Mucosa of stomach (tissue), 1 donor: ENCODE results near the gene TLN1.

Source experiments
- H3K27me3 ChIP-seq: one replicate; pipeline ENCODE4 v1.7.0; 2013; ENCODE audit warnings: mild to moderate bottlenecking, low read length; ENCODE audit not compliant: control insufficient read depth, insufficient read depth
- H3K36me3 ChIP-seq: one replicate; pipeline ENCODE4 v1.7.0; 2013; ENCODE audit warnings: low read length; ENCODE audit not compliant: control insufficient read depth, insufficient read depth
- H3K4me1 ChIP-seq: one replicate; pipeline ENCODE4 v1.7.0; 2013; ENCODE audit warnings: mild to moderate bottlenecking, low read length; ENCODE audit not compliant: control insufficient read depth, insufficient read depth
- H3K4me3 ChIP-seq: one replicate; pipeline ENCODE4 v1.7.0; 2013; ENCODE audit warnings: low read length
- H3K9ac ChIP-seq: one replicate; pipeline ENCODE4 v1.7.0; 2013; ENCODE audit warnings: mild to moderate bottlenecking, low read length, moderate library complexity
- H3K9me3 ChIP-seq: one replicate; pipeline ENCODE4 v1.7.0; 2013; ENCODE audit warnings: mild to moderate bottlenecking, low read length, moderate library complexity; ENCODE audit not compliant: control insufficient read depth
- donor health status: Pancreatic carcinoma.

Gene TLN1

DNA sequence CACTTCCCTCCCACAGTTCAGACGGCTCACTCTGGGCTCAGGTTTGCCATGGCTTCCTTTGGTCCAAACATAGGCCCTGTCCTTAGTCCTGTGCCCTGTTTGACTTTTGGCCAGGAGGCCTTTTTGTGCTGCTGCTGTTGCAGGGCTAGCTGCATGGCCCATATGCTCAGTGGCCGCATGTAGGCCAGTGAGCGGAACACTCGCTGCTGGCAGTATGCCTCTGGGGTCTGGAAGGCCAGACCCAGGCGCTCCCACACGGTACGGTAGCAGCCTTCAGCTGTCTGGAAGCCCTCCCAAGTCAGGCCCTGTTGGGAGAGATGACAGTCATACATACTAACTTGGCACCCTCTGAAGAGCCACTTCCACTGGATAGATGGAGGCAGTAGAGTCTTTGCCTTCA is 5.1 kb upstream of the TLN1 start:
- H3K9me3 ChIP-seq = no peaks in the 10 kb centered on the region
- H3K27me3 ChIP-seq = no peaks in the 10 kb centered on the region
- no peak overlapping the region for H3K4me3 ChIP-seq
- H3K4me1 ChIP-seq = peaks cover 14% of the 10 kb centered on the region
- H3K9ac ChIP-seq = no peak overlapping the region
- peaks cover 33% of the 10 kb centered on the region for H3K36me3 ChIP-seq

DNA sequence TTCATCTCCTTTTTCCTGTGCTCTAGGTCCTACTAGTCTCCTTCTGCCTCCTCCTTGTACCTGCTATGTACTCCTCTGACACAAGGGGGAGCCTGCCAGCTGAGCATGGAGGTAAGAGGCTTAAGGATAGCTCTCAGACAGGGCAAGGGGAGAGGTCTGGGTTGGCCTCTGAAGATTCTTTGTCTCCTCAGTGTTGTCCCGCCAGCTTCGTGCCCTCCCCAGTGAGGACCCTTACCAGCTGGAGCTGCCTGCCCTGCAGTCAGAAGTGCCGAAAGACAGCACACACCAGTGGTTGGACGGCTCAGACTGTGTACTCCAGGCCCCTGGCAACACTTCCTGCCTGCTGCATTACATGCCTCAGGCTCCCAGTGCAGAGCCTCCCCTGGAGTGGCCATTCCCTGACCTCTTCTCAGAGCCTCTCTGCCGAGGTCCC is 4.2 kb upstream of the TLN1 start:
- no peak overlapping the region for H3K9ac ChIP-seq
- no peaks in the 10 kb centered on the region for H3K9me3 ChIP-seq
- H3K4me1 ChIP-seq = peaks cover 14% of the 10 kb centered on the region
- H3K27me3 ChIP-seq = no peaks in the 10 kb centered on the region
- no peak overlapping the region for H3K4me3 ChIP-seq
- H3K36me3 ChIP-seq = peaks cover 29% of the 10 kb centered on the region

- Histone ChIP-seq H3K9me3 (no peaks in the 10 kb centered on the region), H3K27me3 (no peaks in the 10 kb centered on the region), H3K36me3 (peaks cover 25% of the 10 kb centered on the region), H3K4me1 (peaks cover 34% of the 10 kb centered on the region), H3K9ac (no peak overlapping the region), H3K4me3 (no peak overlapping the region)
These were observed 2.1 kb upstream of the TLN1 start for GRCh38 chr9:35734096-35734495.

DNA sequence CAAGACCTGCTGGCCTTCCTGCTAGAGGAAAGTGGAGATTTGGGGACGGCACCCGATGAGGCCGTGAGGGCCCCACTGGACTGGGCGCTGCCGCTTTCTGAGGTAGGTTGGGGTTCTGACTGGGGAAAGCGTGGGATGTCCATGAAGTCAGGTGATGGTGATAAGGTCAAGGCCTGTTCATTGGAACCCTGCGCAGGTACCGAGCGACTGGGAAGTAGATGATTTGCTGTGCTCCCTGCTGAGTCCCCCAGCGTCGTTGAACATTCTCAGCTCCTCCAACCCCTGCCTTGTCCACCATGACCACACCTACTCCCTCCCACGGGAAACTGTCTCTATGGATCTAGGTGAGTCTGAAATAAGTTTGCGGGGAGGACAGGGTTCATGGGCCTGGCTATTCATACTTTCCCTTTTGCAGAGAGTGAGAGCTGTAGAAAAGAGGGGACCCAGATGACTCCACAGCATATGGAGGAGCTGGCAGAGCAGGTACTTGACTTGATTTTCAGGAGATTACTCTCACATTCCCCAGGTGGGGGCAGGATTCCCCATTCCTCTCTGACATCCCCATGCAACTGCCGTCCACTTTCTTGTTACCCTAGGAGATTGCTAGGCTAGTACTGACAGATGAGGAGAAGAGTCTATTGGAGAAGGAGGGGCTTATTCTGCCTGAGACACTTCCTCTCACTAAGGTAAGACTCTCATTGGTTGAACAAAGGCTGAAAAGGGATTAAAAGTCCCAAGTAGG is 976 bp upstream of the TLN1 start:
- Histone ChIP-seq H3K9me3 (no peaks in the 10 kb centered on the region), H3K36me3 (peaks cover 17% of the 10 kb centered on the region), H3K27me3 (no peaks in the 10 kb centered on the region), H3K4me1 (peaks cover 42% of the 10 kb centered on the region), H3K4me3 (peak overlapping the region; percentile 91), H3K9ac (peak overlapping the region; percentile 77)

DNA sequence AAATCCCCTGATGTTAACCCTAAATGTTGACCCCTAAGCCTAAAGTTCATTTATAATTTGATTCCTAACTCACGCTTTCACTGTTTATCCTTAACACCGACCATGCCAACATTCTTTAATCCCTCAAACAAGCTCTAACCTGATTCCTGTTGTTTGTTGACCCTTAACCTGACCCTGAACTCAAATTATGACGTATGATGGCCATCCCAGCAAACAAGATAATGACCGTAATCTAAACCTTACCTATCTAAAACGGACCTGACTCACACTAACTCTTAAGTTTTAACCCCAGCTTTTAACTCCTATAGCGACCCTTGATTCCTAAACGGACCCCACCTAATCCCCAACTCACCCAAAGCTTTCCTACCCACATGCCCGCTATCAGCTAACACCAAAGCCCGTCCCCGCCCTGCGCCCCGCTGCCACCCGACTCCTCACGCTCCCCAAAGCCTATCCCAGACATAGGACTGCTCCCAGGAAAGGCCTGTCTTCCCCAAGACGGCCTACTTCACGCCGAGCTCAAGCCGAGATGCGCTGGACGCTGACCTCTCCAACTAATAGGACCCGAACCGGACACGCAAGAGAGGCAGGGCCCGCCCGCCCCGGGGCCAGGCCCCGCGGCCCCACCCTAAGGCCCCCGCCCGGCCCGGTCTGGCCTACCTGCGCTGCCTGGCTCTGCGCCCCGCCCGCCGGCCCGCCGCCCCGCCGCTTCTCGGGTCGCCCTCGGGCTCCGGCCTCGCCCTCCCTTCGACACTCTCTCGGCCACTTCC is 395 bp downstream of the TLN1 start:
- Histone ChIP-seq H3K4me3 (peak overlapping the region; percentile 52), H3K9ac (peak overlapping the region; percentile 77), H3K36me3 (peaks cover 5% of the 10 kb centered on the region), H3K9me3 (no peaks in the 10 kb centered on the region), H3K4me1 (peaks cover 54% of the 10 kb centered on the region), H3K27me3 (no peaks in the 10 kb centered on the region)

DNA sequence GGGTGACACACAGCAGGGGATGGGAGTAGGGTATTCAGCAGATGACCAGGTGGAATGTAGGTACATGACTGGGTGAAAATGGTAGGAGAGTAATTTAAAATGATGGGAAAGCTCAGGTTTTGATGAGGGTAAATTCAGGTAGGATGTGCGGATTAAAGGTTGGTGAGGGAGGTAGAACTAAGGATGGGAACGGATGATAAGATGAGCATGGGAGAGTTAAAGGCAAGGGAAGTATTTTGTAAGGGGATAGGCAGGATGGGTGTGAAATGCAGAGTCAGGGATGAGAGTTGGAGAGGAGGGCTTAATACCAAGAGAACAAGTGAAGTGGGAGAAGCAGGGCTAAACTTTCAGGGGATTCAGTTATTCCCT is 1.5 kb downstream of the TLN1 start:
- Histone ChIP-seq H3K36me3 (peaks cover 3% of the 10 kb centered on the region), H3K4me1 (peaks cover 58% of the 10 kb centered on the region), H3K4me3 (peak overlapping the region; percentile 27), H3K9ac (peak overlapping the region; percentile 77), H3K9me3 (no peaks in the 10 kb centered on the region), H3K27me3 (no peaks in the 10 kb centered on the region)

DNA sequence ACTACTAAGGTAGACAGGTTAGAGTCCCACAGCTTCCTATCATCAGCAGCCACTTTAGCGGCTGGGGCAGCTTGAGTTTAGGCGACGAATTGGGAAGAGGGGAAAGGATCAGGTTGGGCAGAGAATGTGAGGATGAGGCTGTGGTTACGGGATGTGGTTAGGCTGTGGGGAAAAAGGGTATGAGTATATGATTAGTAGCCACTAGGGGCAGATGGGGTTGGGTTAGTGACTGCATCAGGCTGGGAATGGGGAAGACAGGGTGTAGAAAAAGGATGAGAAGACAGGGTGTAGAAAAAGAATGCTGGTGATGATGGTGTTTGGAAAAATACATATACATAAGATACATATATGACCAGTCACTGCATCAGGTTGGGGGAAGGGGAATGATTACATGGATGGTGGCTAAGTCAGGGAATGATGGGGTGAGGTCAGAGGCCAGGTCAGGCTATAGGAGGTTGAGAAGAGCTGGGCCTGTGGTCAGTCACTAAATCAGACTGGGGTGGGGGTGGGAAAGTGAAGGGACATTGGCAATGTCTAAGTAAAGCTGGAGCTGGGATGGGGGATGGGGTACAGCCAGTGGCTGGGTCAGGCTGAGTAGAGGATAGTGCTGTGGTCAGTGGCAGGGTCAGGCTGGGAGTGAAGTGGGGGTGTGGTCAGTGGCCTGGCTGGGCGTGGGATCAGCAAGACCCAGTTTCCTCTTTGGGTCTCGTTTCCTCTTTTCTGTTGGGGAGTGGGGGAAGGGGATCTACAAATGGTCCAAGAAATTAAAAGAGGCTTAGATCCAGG is 2.1 kb downstream of the TLN1 start:
- peaks cover 6% of the 10 kb centered on the region for H3K36me3 ChIP-seq
- peaks cover 58% of the 10 kb centered on the region for H3K4me1 ChIP-seq
- peak overlapping the region; percentile 27 for H3K4me3 ChIP-seq
- no peaks in the 10 kb centered on the region for H3K27me3 ChIP-seq
- no peaks in the 10 kb centered on the region for H3K9me3 ChIP-seq
- H3K9ac ChIP-seq = peak overlapping the region; percentile 77

- H3K9ac ChIP-seq = peak overlapping the region; percentile 8
- no peaks in the 10 kb centered on the region for H3K9me3 ChIP-seq
- peaks cover 14% of the 10 kb centered on the region for H3K36me3 ChIP-seq
- peaks cover 57% of the 10 kb centered on the region for H3K4me1 ChIP-seq
- H3K27me3 ChIP-seq = no peaks in the 10 kb centered on the region
- no peak overlapping the region for H3K4me3 ChIP-seq
These were observed 2.9 kb downstream of the TLN1 start for GRCh38 chr9:35729101-35729500.

DNA sequence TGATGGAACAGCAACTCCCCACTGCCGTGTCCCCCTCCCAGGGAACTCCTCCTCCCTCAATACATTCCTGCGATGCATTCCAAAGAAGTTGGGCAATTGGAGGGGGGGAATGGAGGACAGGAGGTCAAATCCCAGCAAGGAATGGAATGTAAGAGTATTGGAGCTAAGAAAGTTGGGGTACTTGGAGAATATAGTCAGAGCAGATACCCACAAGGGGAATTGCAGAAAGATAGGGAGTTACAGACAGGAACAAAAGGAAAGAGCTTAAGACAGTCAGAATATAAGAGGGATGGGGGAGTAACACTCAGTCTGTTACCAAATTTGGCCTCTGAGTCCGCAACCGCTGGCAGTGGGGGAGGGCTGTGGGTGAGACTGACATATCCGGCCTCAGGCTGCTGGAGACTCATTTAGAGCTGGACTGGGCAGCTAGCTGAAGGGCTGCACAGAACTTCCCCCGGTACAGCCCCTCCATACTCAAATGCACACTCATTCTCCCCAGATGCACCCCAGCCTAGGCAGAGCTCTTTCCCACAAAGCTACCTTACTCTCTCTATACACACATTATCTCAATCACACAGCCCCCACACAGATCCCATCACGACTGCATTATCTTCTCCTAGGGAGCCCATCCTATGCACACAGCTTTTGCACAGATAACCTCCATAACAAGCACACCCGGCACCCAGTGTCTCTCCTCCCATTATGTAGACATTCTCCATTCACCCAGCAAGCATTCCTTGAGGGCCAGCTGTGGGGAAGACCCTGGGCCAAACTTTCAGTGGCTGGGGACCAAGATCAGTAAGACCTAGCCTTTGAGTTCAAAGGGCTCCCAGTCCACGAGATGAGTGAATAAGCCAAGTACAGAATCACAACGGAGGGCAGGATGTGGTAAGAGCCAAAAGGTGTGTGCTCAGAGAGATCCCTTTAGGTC is 3.7 kb downstream of the TLN1 start:
- no peaks in the 10 kb centered on the region for H3K9me3 ChIP-seq
- peak overlapping the region; percentile 60 for H3K9ac ChIP-seq
- peaks cover 49% of the 10 kb centered on the region for H3K4me1 ChIP-seq

DNA sequence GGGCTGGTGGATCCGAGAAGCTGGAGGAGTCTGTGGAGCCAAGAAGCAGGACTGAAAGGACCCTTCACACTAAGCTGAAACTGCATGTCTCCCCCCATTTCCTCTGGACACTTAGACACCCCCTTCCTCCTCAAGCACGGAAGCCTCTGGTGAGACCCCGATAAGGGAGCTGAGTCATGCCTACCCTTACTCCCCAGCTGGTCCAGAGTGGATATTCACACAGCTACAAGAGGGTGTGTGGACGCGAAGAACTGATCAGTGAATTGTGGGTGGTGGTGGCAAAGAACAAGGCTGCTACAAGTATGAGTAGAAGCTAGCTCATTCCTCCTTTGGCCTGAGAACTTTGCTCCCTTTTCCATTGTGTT is 4.3 kb downstream of the TLN1 start:
- Histone ChIP-seq H3K4me1 (peaks cover 44% of the 10 kb centered on the region), H3K9me3 (no peaks in the 10 kb centered on the region), H3K36me3 (peaks cover 24% of the 10 kb centered on the region), H3K4me3 (no peak overlapping the region), H3K9ac (peak overlapping the region; percentile 60), H3K27me3 (no peaks in the 10 kb centered on the region)

More for the DNA sequence above, 3.7 kb downstream of the TLN1 start:
- Histone ChIP-seq H3K27me3 (no peaks in the 10 kb centered on the region), H3K36me3 (peaks cover 22% of the 10 kb centered on the region), H3K4me3 (no peak overlapping the region)

DNA sequence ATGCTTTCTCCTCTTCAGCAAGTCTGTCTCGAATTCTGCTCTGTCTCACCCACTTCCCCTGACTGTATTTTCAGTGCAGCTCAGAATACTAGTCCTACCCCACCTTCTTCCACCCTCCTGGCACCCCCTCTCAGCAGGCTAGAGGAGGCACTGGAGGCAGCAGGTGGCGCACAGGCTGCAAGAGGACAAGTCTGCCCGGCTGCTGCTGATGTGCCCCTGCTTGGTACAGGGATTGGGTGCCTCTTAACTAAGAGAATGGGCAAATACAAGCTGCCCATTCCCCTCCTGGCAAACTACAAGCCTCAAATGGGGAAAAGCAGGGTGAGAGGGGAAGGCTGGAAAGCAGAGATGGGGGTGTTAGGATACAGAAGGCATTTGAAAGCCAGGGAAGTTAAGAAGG is 5.1 kb downstream of the TLN1 start:
- H3K9ac ChIP-seq = peak overlapping the region; percentile 60
- H3K4me3 ChIP-seq = no peak overlapping the region
- no peaks in the 10 kb centered on the region for H3K27me3 ChIP-seq
- peaks cover 29% of the 10 kb centered on the region for H3K36me3 ChIP-seq
- no peaks in the 10 kb centered on the region for H3K9me3 ChIP-seq
- H3K4me1 ChIP-seq = peaks cover 44% of the 10 kb centered on the region
